GM23338 (cell line): Measurements from ENCODE around the gene NEU2. TPM values are rescaled to one million over a fixed set of nuclear protein-coding genes. Genes with fewer than 3 reads are reported as not detected.

ENCODE experiments used
- ATAC-seq: fragments of 200-7000 bp; cut with Tn5 transposase; 3 replicates; pipeline ENCODE4 v1.9.1; 2020
- DNase-seq: peaks from one replicate; pipeline ENCODE4 v3.0.0-alpha.2; 2015; ENCODE audit warnings: low spot score
- H2AFZ ChIP-seq: fragments of 200-600 bp; sonication (generic); 2 replicates; pipeline ENCODE4 v1.8.0; 2016; ENCODE audit warnings: antibody characterized with exemption, mild to moderate bottlenecking, moderate library complexity
- H3F3A ChIP-seq: fragments of 200-600 bp; sonication (generic); replicated peaks from 2 replicates; pipeline ENCODE4 v1.8.0; 2017; ENCODE audit warnings: antibody characterized with exemption, mixed run types, low read depth
- H3K27ac ChIP-seq: fragments of 200-600 bp; sonication (generic); 2 replicates; pipeline ENCODE4 v1.6.1; 2016; ENCODE audit warnings: low read depth
- H3K27me3 ChIP-seq: fragments of 200-600 bp; sonication (generic); 2 replicates; pipeline ENCODE4 v1.8.0; 2016; ENCODE audit warnings: mild to moderate bottlenecking, mixed run types, moderate library complexity; ENCODE audit not compliant: insufficient read depth
- H3K36me3 ChIP-seq: fragments of 200-600 bp; sonication (generic); 2 replicates; pipeline ENCODE4 v1.8.0; 2016; ENCODE audit warnings: mild to moderate bottlenecking; ENCODE audit not compliant: insufficient read depth
- H3K4me1 ChIP-seq: fragments of 200-600 bp; sonication (generic); 2 replicates; pipeline ENCODE4 v1.8.0; 2016; ENCODE audit warnings: mild to moderate bottlenecking, moderate library complexity; ENCODE audit not compliant: insufficient read depth
- H3K4me2 ChIP-seq: fragments of 200-600 bp; sonication (generic); 2 replicates; pipeline ENCODE4 v1.7.1; 2017; ENCODE audit warnings: mixed run types
- H3K4me3 ChIP-seq: fragments of 200-600 bp; sonication (generic); 2 replicates; pipeline ENCODE4 v1.6.1; 2016; ENCODE audit warnings: mixed run types
- H3K79me2 ChIP-seq: fragments of 200-600 bp; sonication (generic); replicated peaks from 2 replicates; pipeline ENCODE4 v1.8.0; 2017; ENCODE audit warnings: mild to moderate bottlenecking; ENCODE audit not compliant: insufficient read depth
- H3K9me2 ChIP-seq: fragments of 200-600 bp; sonication (generic); 2 replicates; pipeline ENCODE4 v1.8.0; 2017; ENCODE audit not compliant: insufficient read depth
- H4K20me1 ChIP-seq: fragments of 200-600 bp; sonication (generic); replicated peaks from 2 replicates; pipeline ENCODE4 v1.8.0; 2017; ENCODE audit warnings: mild to moderate bottlenecking; ENCODE audit not compliant: insufficient read depth
- H3K27ac Mint-ChIP-seq: 2 replicates; pipeline ENCODE4 v1.8.0; 2020; ENCODE audit warnings: inconsistent platforms, mild to moderate bottlenecking, moderate library complexity, mixed read lengths
- H3K27me3 Mint-ChIP-seq: 3 replicates; pipeline ENCODE4 v1.8.0; 2022; ENCODE audit warnings: low read depth, mild to moderate bottlenecking, moderate library complexity, mixed read lengths, inconsistent platforms; ENCODE audit not compliant: insufficient read depth, poor library complexity
- H3K36me3 Mint-ChIP-seq: 3 replicates; pipeline ENCODE4 v1.8.0; 2021; ENCODE audit warnings: low read depth, mild to moderate bottlenecking, inconsistent platforms, moderate library complexity, mixed read lengths
- H3K4me1 Mint-ChIP-seq: 3 replicates; pipeline ENCODE4 v1.8.0; 2020; ENCODE audit warnings: mild to moderate bottlenecking, inconsistent platforms, mixed read lengths
- H3K4me3 Mint-ChIP-seq: 3 replicates; pipeline ENCODE4 v1.8.0; 2021; ENCODE audit warnings: moderate library complexity, mild to moderate bottlenecking, inconsistent platforms, mixed read lengths
- H3K9me3 Mint-ChIP-seq: 3 replicates; pipeline ENCODE4 v1.8.0; 2020; ENCODE audit warnings: moderate library complexity, mild to moderate bottlenecking, inconsistent platforms, mixed read lengths
- CREB1 ChIP-seq: fragments of 250-450 bp; sonication (Bioruptor Pico); IDR thresholded peaks from 2 replicates; pipeline ENCODE4 v1.5.0; 2020; ENCODE audit warnings: low read depth, mild to moderate bottlenecking, moderate library complexity
- CTCF ChIP-seq, 2 experiments: fragments of 200-600 bp in 1 of 2; sonication (generic) in 1 of 2; conservative IDR thresholded peaks; 2 replicates each; pipeline versions ENCODE4 v1.5.1 to v1.6.1; 2016 to 2017; ENCODE audit warnings: antibody characterized with exemption in 2 of 2, low read depth in 2 of 2, mild to moderate bottlenecking in 2 of 2, moderate library complexity in 1 of 2
- EZH2phosphoT487 ChIP-seq: fragments of 200-600 bp; sonication (generic); IDR thresholded peaks from one replicate; pipeline ENCODE4 v1.8.1; 2018; ENCODE audit warnings: antibody characterized with exemption; ENCODE audit not compliant: unreplicated experiment
- NANOG ChIP-seq: IDR thresholded peaks from 2 replicates; pipeline ENCODE4 v1.6.1; 2016; ENCODE audit warnings: antibody characterized with exemption, borderline replicate concordance
- POLR2AphosphoS5 ChIP-seq: IDR thresholded peaks from 2 replicates; pipeline ENCODE4 v1.6.1; 2016; ENCODE audit warnings: antibody characterized with exemption, low read depth
- STAT1 ChIP-seq: IDR thresholded peaks from one replicate; pipeline ENCODE4 v1.6.1; 2016; ENCODE audit warnings: antibody characterized with exemption; ENCODE audit not compliant: unreplicated experiment
- ZNF114 ChIP-seq: fragments of 250-450 bp; sonication (Bioruptor Pico); IDR thresholded peaks from 2 replicates; pipeline ENCODE4 v1.5.0; 2020; ENCODE audit warnings: mild to moderate bottlenecking, moderate library complexity
- ZNF331 ChIP-seq: fragments of 250-450 bp; sonication (Bioruptor Pico); IDR thresholded peaks from 2 replicates; pipeline ENCODE4 v1.5.0; 2020; ENCODE audit warnings: low read depth, mild to moderate bottlenecking, moderate library complexity
- ZNF462 ChIP-seq: fragments of 250-450 bp; sonication (Bioruptor Pico); IDR thresholded peaks from 2 replicates; pipeline ENCODE4 v1.5.0; 2020; ENCODE audit warnings: mild to moderate bottlenecking, moderate library complexity
- polyA plus RNA-seq: library from polyadenylated mRNA; unstranded; fragments of >200 nt; fragmentation: Nextera tagmentation; extraction: Ambion mirVana; gene quantifications from 2 replicates; pipeline ENCODE4 v1.2.1, GENCODE V29; 2016
- total RNA-seq: library from RNA; depleted of rRNA; stranded (reverse); fragments of >200 nt; shearing (Covaris generic); gene quantifications from 2 replicates; pipeline ENCODE4 v1.2.3, GENCODE V29; 2014

NEU2 gene
- total and polyA plus RNA-seq, 2 experiments from 2014 or later = not detected

GRCh38 chr2:232997749-232998665 is 34.5 kb upstream of the NEU2 start:
- ATAC-seq = no peak
- H3K36me3 Mint-ChIP-seq = no peaks in the 10 kb centered on the region
- Histone ChIP-seq H2AFZ (no peak overlapping the region), H4K20me1 (no peaks in the 10 kb centered on the region), H3K4me2 (no peak overlapping the region), H3K36me3 (no peaks in the 10 kb centered on the region), H3F3A (no peaks in the 10 kb centered on the region), H3K79me2 (no peaks in the 10 kb centered on the region), H3K4me1 (no peaks in the 10 kb centered on the region), H3K27ac (no peak overlapping the region), H3K4me3 (no peak overlapping the region), H3K9me2 (no peaks in the 10 kb centered on the region), H3K27me3 (no peaks in the 10 kb centered on the region)
- H3K4me1 Mint-ChIP-seq = no peaks in the 10 kb centered on the region; the same call in 2 of the 3 replicates
- H3K9me3 Mint-ChIP-seq = no peaks in the 10 kb centered on the region
- no peak overlapping the region for H3K4me3 Mint-ChIP-seq
- TF ChIP-seq ZNF462 (CRISPR knock-in tag) (no peak), NANOG (no peak), CREB1 (no peak), STAT1 (no peak), CTCF (conservative IDR thresholded peaks at IDR 0.05; ENCODE audit: low read depth in 2 of 2) (no peak), POLR2AphosphoS5 (no peak), ZNF114 (CRISPR knock-in tag) (no peak), EZH2phosphoT487 (no peak), ZNF331 (CRISPR knock-in tag) (no peak)
- H3K27ac Mint-ChIP-seq = no peak overlapping the region
- peaks cover 9% of the 10 kb centered on the region for H3K27me3 Mint-ChIP-seq
- no peak for DNase-seq
